Measurements from ENCODE around the gene SSBP2.

The SSBP2 gene

DNA sequence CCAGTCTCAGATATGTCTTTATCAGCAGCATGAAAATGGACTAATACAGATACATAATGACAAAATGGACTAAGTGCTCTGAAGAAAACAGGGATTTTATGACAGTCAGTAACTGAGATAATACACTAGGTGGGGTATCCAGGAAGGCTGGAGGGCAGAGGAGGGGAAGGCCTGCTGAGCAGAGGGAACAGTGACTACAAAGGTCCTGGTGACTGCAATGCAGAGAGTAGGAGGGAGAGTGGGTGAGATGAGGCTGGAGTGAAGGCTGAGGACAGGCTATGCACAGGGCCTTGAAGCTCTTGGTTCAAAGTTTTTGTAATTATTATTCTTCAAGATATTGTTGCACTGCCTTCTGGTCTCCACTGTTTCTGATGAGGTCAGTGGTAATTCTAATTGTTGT, 361.9 kb downstream of the SSBP2 start:
- TF ChIP-seq, protein P1, sequence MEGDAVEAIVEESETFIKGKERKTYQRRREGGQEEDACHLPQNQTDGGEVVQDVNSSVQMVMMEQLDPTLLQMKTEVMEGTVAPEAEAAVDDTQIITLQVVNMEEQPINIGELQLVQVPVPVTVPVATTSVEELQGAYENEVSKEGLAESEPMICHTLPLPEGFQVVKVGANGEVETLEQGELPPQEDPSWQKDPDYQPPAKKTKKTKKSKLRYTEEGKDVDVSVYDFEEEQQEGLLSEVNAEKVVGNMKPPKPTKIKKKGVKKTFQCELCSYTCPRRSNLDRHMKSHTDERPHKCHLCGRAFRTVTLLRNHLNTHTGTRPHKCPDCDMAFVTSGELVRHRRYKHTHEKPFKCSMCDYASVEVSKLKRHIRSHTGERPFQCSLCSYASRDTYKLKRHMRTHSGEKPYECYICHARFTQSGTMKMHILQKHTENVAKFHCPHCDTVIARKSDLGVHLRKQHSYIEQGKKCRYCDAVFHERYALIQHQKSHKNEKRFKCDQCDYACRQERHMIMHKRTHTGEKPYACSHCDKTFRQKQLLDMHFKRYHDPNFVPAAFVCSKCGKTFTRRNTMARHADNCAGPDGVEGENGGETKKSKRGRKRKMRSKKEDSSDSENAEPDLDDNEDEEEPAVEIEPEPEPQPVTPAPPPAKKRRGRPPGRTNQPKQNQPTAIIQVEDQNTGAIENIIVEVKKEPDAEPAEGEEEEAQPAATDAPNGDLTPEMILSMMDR (IDR thresholded peaks at IDR 0.05; ENCODE audit: insufficient read depth, low read length): no peak
- TF ChIP-seq POLR2AphosphoS5 (IDR thresholded peaks at IDR 0.05; ENCODE audit: low read depth) (no peak), REST (IDR thresholded peaks at IDR 0.05; ENCODE audit: insufficient replicate concordance, low read depth) (no peak)
- H3K4me3 ChIP-seq (replicated peaks; ENCODE audit: insufficient read depth, low read length): no peak overlapping the region
- no peak overlapping the region for H3K27ac ChIP-seq (replicated peaks)
- peaks cover 3% of the 10 kb centered on the region for H3K27me3 ChIP-seq (ENCODE audit: insufficient read depth, poor library complexity, severe bottlenecking)
- DNase-seq (ENCODE audit: low read depth in 1 of 2, low spot score in 1 of 2): no peak

DNA sequence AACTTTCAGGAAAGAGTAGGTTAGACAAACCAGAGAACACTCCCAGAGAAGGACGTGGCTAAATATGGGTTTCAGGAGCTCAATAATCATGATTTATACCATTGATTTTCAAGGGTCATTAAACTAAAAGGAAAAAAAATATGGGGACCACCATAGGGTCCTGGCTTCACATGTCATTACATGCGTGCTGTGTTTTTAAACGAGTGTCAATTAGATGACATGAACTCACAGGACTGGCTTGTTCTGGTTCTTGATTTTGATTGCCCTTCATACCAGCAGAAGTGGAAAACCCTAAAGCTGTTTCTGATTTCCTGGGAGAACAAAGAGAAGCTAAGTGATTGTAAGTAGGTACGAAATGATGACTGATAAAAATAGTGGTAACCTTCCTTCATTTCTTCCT, 362.7 kb downstream of the SSBP2 start:
- no peak for DNase-seq (ENCODE audit: low read depth in 1 of 2, low spot score in 1 of 2)
- Histone ChIP-seq H3K4me3 (replicated peaks; ENCODE audit: insufficient read depth, low read length) (no peak overlapping the region), H3K27me3 (ENCODE audit: insufficient read depth, poor library complexity, severe bottlenecking) (peaks cover under 1% of the 10 kb centered on the region), H3K27ac (replicated peaks) (no peak overlapping the region)
- no peak for TF ChIP-seq POLR2AphosphoS5 (IDR thresholded peaks at IDR 0.05; ENCODE audit: low read depth)
- TF ChIP-seq SPI1 (IDR thresholded peaks at IDR 0.05; ENCODE audit: borderline replicate concordance, low read depth): no peak

GRCh38 chr5:81383867-81384266, 367.0 kb downstream of the SSBP2 start:
- Histone ChIP-seq H3K27ac (replicated peaks) (no peak overlapping the region), H3K4me3 (replicated peaks; ENCODE audit: insufficient read depth, low read length) (no peak overlapping the region), H3K27me3 (ENCODE audit: insufficient read depth, poor library complexity, severe bottlenecking) (no peaks in the 10 kb centered on the region)
- DNase-seq (ENCODE audit: low read depth in 1 of 2, low spot score in 1 of 2): no peak
- TF ChIP-seq REST (IDR thresholded peaks at IDR 0.05; ENCODE audit: insufficient replicate concordance, low read depth) (no peak), SPI1 (IDR thresholded peaks at IDR 0.05; ENCODE audit: borderline replicate concordance, low read depth) (no peak), POLR2AphosphoS5 (IDR thresholded peaks at IDR 0.05; ENCODE audit: low read depth) (no peak), GABPA (IDR thresholded peaks at IDR 0.05; ENCODE audit: low read depth) (no peak)
- TF ChIP-seq, protein P1 (IDR thresholded peaks at IDR 0.05; ENCODE audit: insufficient read depth, low read length): no peak

- Histone ChIP-seq H3K4me3 (replicated peaks; ENCODE audit: insufficient read depth, low read length) (no peak overlapping the region), H3K27ac (replicated peaks) (no peak overlapping the region), H3K27me3 (ENCODE audit: insufficient read depth, poor library complexity, severe bottlenecking) (no peaks in the 10 kb centered on the region)
- no peak for TF ChIP-seq REST (IDR thresholded peaks at IDR 0.05; ENCODE audit: insufficient replicate concordance, low read depth)
- TF ChIP-seq, protein P1 (IDR thresholded peaks at IDR 0.05; ENCODE audit: insufficient read depth, low read length): no peak
- no peak for DNase-seq (ENCODE audit: low read depth in 1 of 2, low spot score in 1 of 2)
These were observed 379.5 kb downstream of the SSBP2 start for GRCh38 chr5:81371354-81371876.

All from HL-60 (cell line).